Left forelimb (tissue), 1 donor: ENCODE results near the gene S100A16.
A peak's percentile ranks its signal among the peaks of the same experiment; 100 is the strongest.
"Not testable (repeated sequence)": the region's sequence is repeated elsewhere in the genome, so short reads cannot be mapped to it uniquely, and the experiment has no call there.

Source experiments
- DNase-seq: peaks from one replicate; pipeline ENCODE4 v3.0.0-alpha.2; 2018; ENCODE audit warnings: low spot score

Gene S100A16

GRCh38 chr1:153612755-153613331 lies at the start of gene S100A16:
TSS of gene S100A16 (minus strand) at chr1:153613137. CDS start at chr1:153608151, 4,986 bp downstream.
- DNase-seq = no peak

- DNase-seq = no peak
These were observed 49.3 kb upstream of the S100A16 start for GRCh38 chr1:153662269-153662668.

- DNase-seq = no peak
These were observed 48.3 kb upstream of the S100A16 start for GRCh38 chr1:153661111-153661708.

GRCh38 chr1:153659656-153660055 lies 46.7 kb upstream of the S100A16 start:
- no peak for DNase-seq

- no peak for DNase-seq
These were observed 46.2 kb upstream of the S100A16 start for GRCh38 chr1:153659175-153659534.

- peak; percentile 98 for DNase-seq
These were observed 45.6 kb upstream of the S100A16 start, which contains the start of gene SNAPIN for GRCh38 chr1:153658400-153659174. TSS of gene SNAPIN (plus strand) at chr1:153658703. CDS start at chr1:153658744, 41 bp downstream.

- DNase-seq = no peak
These were observed 42.4 kb upstream of the S100A16 start for GRCh38 chr1:153655333-153655732.

- no peak for DNase-seq
These were observed 40.0 kb upstream of the S100A16 start for GRCh38 chr1:153652805-153653500.

GRCh38 chr1:153651771-153652170 lies 38.8 kb upstream of the S100A16 start:
- DNase-seq = no peak

GRCh38 chr1:153649863-153650235 lies 36.9 kb upstream of the S100A16 start:
- DNase-seq = no peak

- no peak for DNase-seq
These were observed 36.4 kb upstream of the S100A16 start for GRCh38 chr1:153649137-153649862.

- DNase-seq = no peak
These were observed 35.2 kb upstream of the S100A16 start for GRCh38 chr1:153648000-153648643.

GRCh38 chr1:153647346-153647714 lies 34.4 kb upstream of the S100A16 start:
- DNase-seq = no peak

- no peak for DNase-seq
These were observed 33.9 kb upstream of the S100A16 start for GRCh38 chr1:153646672-153647345.

GRCh38 chr1:153643816-153644215 lies 30.9 kb upstream of the S100A16 start:
- DNase-seq = no peak

GRCh38 chr1:153643100-153643499 lies 30.2 kb upstream of the S100A16 start:
- DNase-seq = no peak

GRCh38 chr1:153642161-153642560 lies 29.2 kb upstream of the S100A16 start:
- no peak for DNase-seq

GRCh38 chr1:153640861-153641260 lies 27.9 kb upstream of the S100A16 start:
- no peak for DNase-seq

- not testable (repeated sequence) for DNase-seq
These were observed 27.3 kb upstream of the S100A16 start for GRCh38 chr1:153640213-153640612.

GRCh38 chr1:153639280-153639679 lies 26.3 kb upstream of the S100A16 start:
- no peak for DNase-seq

- DNase-seq = no peak
These were observed 25.3 kb upstream of the S100A16 start for GRCh38 chr1:153638261-153638660.
